Stimulated activated CD4-positive, alpha-beta T cell treated with anti-CD3 and anti-CD28 coated beads, Interleukin-12 subunit alpha, Interleukin-12 subunit beta, amount 100 ng/mL, for 24 hours (primary cell): ENCODE data around the gene GGA1.
A peak's percentile ranks its signal among the peaks of the same experiment; 100 is the strongest.

Source experiments
- DNase-seq, 2 experiments: peaks; one replicate each; pipeline ENCODE4 v3.0.0-alpha.2; 2020; ENCODE audit warnings: low read depth in 2 of 2

The GGA1 gene

DNA sequence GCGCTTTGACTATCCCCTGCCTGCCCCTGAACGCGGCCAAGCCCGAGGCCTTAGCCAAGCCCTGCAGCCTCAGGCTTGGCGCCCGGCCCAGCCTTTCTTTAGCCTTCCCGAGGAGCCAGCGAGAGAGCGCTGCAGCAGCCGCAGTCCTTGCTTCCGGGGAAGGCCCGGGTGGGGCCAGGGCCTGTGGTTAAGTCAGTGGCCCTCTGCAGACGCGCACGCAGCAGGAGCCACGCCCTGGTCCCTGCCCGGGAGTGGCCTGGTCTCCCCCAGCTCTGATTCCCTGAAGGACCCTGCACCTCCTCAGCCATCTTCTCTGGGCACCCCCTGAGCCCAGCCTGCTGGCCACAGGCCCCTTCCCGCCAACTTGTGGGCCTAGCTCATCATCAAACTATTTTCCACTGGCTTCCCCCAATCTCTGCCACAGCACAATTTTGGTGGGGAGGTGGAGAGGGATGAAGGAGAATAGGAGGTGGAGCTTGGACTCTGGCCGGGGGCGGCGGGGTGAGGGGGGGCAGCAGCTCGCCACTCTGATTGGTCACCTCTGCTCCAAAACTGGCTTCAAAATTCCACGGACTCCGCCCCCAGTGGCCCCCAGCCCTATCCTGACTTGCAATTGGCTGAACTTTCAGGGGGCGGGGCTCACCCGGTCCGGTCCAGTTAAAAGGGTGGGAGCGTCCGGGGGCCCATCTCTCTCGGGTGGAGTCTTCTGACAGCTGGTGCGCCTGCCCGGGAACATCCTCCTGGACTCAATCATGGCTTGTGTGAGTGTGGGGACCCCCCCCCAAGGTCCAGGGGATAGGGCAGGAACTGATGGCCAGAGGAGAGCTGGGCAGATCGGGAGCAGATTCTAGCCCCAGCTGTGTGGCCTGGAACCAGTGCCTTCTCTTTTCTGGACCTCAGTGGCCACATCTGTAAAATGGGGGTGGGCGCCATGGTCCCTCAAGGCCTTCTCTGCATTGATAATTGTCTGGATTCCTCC is 66.6 kb downstream of the GGA1 start, which contains the start of gene LGALS1:
TSS of gene LGALS1 (plus strand) at position 686 of the 979 bp plus-strand sequence. CDS start at position 753, 67 bp downstream.
- DNase-seq: peak in 1 of 2 experiments; percentile 59

DNA sequence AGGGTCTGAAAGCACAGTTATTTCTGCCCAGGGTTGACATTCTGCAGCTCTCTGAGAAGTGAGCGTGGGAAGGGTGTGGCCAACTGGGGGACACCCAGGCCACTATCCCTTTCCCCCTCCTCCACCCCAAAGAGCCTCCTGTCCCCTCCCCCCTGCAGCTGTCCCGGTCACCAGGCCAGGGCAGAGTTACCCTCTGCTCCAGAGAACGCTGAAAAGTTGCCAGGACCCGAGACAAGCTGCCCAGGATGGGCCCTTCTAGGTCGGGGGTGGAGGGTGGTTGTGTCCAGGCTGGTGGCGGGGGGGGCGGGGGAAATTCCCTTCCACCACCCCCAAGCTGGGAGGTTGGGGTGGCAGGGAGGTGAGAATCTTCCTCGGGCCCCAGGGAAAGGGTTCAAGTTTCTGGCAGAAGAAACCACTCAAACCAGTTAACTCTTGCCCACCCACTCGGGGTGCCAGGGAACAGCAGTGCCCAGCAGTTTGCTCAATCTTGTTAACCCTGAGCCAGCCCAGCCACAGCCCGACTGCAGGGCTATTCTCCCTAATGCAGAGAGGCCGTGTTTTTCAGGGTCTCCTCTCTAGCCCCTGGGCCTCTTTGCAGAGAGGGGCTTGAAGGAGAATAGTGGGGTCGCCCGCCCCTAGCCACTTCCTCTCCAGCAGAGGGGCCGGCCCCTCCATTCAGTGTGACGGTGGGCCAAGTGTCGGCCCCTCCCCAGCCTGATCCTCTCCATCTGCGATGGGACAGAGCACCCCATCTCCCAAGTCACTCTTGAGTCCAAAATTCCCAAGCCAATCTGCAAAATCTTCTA is 67.5 kb downstream of the GGA1 start:
- DNase-seq: no peak

DNA sequence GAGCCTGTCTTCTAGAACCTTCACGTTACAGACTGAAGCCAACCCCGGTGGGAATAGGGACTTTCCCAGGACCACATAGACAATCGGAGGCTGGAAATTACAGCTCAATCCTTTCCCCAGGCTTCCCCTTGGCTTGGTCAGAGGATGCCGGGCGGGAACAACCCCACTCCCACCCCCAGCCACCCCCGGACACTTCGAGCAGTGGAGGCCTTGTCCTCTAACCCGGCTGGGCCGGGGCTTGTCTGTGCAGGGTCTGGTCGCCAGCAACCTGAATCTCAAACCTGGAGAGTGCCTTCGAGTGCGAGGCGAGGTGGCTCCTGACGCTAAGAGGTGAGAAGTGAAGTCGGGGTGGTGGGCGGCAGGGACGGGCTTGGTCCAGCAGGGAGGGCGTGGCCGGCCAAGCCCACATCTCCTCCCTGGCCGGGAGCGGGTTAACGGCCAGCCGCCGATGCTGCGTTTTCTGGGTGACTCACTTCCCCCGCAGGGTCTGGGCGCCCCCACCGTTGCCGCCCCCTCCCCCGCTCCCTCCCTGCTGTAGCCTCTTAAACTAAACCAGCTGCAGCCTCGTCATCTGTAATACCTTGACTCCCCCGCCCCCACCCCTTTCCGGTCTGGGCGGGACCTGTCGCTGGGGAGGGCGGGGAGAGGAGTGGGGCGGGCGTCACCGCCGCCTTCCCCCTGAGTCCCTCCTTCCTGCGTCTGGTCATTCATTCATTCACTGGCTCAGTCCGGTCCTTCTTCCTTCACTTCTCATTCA is 68.3 kb downstream of the GGA1 start:
- peak; percentile 78 to 91 for DNase-seq

DNA sequence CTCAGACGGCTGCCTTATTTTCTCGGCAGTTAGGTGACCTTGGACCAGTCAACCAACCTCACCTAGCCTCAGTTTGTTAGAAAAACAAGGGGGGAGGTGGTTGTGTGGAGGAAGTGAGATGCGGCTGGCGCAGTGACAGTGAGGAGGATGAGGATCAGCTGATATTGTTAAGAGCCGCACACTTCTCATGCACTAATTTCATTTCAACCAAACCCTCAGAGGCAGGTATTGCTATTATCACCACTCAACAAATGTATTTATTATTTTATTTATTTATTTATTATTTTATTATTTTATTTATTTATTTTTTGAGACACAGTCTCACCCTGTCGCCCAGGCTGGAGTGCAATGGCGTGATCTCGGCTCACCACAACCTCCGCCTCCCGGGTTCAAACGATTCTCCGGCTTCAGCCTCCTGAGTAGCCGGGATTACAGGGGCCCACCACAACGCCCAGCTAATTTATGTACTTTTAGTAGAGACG is 68.9 kb downstream of the GGA1 start:
- DNase-seq: no peak

DNA sequence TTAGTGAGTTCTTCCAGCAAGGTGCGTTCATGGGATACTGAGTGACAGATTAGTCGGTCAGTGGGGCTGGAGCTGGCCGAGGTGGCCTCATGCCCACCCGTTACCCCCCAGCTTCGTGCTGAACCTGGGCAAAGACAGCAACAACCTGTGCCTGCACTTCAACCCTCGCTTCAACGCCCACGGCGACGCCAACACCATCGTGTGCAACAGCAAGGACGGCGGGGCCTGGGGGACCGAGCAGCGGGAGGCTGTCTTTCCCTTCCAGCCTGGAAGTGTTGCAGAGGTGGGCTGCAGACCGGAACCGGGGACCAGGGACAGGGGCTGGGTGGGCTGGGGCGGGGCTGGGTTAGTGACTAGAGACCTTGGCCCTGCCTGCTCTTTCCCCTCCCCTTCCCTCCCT is 69.7 kb downstream of the GGA1 start:
- DNase-seq: no peak

DNA sequence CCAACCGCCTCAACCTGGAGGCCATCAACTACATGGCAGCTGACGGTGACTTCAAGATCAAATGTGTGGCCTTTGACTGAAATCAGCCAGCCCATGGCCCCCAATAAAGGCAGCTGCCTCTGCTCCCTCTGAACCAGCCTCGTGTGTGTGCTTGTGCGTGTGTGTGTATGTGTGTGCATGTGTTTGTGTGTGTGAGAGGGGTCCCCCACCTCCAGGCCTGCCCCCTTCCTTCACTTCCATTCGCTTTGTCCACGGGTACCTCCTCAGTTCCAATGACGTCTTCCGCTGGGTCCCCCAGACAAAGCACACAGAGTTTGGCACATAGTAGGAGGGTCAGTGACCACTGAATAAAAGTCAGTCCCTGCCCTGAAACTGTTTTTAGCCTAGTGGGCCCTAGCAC is 71.0 kb downstream of the GGA1 start:
- no peak for DNase-seq

DNA sequence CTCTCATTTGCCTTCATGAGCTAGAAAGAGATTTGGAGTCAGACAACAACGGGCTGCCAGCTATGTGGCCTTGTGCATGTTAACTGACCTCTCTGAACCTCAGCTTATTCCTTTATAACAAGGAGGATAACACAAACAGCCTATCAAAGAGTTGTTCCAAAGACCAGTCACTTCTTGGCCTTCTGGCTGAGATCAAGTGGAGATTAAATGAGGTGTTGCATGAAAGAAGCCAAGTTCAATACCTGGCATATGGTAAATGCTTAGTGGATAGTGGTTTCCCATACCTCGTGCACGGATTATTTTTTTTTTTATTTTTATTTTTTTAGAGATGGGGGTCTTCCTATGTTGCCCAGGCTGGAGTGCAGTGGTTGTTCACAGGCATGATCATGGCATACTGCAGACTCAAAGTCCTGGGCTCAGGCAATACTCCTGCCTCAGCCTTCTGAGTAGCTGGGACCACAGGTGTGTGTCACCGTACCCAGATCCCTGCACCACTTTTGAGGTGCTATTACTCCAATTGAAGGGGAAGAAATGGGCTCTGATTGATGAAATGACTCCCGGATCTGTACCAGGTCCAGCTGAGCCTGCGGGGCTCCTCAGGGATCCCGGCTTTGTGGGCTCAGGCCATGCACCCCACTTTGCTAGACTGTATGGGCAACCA is 71.7 kb downstream of the GGA1 start:
- DNase-seq: no peak

DNA sequence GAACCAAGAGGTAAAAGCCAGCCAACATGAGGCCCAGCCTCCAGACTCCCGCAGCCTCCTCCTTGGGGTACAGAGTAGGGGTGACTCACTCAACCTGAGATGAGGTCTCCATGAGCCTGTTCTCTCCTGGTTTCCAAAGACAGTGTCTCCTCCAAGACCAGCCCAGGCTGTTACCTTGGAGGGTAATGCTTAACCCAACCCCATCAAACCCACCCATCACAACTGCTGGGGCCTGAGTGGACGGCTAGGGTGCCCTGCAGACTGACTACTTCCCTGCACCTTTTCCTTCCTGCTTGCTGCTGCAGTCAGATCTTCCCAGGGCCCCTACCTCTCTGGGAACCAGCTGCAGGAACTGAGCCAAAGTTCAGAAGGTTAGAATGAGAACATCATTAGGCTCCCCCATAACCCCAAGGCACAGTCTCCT is 72.4 kb downstream of the GGA1 start:
- DNase-seq: no peak

DNA sequence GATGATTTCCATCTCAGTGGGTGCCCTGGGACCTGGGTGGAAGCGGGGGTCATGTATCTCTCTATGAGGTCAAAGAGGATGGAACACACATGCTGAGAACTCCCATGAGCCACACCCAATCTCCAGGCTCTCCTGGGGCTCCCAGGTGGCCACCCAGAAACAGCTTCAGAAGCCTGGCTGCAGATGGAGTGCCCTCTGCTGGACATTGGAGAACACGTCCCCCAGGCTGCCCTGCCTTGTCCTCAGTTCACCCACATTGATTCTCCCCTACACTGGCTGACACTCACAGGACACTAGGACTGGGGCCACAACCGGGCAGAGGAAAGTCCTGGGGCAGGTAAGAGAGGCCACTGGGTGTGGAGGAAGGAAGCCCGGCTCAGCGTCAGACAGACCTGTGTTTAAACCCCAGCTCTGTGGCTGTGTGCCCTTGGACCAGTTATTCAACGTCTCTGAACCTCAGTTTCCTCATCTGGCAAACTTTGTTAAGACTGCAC is 73.0 kb downstream of the GGA1 start:
- peak; percentile 47 to 69 for DNase-seq
